NCI-H1436 treated with DMSO at 0.1 percent for 48 hours (cell line): ENCODE measurements around the gene KBTBD3.

Source experiments
- DNase-seq: peaks from one replicate; lab custom pipeline; 2025; lab: John Stamatoyannopoulos, UW

Gene KBTBD3, protein sequence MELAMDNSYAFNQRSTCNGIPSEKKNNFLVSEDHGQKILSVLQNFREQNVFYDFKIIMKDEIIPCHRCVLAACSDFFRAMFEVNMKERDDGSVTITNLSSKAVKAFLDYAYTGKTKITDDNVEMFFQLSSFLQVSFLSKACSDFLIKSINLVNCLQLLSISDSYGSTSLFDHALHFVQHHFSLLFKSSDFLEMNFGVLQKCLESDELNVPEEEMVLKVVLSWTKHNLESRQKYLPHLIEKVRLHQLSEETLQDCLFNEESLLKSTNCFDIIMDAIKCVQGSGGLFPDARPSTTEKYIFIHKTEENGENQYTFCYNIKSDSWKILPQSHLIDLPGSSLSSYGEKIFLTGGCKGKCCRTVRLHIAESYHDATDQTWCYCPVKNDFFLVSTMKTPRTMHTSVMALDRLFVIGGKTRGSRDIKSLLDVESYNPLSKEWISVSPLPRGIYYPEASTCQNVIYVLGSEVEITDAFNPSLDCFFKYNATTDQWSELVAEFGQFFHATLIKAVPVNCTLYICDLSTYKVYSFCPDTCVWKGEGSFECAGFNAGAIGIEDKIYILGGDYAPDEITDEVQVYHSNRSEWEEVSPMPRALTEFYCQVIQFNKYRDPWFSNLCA

DNA sequence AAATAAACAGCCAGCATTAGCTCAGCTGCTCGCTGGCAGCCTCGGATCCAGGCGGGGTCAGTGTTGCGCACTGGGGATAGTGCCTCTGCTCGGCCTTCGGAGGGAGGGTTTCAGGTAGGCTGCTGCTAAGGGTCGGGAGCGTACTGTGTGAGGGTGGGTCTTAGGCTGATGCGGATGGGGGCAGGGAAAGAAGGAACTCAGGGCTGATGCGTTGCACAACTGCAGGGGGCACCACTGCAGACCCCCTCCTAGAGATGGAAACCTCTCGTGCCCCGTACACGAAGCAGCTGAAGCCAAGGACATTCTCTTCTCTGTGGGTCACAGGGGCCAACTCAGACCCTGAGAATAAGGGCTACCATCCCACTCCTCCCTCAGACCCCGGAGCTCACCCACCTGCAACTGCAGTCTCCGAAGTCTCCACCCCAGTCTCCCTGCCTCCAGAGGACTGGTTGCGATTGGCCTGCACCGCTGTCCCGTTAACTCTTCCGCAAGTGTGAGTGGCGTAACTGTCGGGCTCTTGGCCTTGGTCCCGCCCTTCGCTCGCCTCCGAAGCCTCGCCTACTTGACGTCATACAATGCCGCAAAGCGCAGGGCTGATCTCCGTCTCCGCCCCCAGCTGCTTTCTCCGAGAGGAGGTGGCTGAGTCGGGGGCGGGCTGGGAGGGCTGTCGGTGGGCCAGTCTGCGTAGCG is at the start of gene KBTBD3:
Gene KBTBD3 (minus strand): TSS at position 429 of the 690 bp plus-strand sequence. CDS start 18,250 bp downstream, outside the sequence.
- DNase-seq = peak; percentile 92

DNA sequence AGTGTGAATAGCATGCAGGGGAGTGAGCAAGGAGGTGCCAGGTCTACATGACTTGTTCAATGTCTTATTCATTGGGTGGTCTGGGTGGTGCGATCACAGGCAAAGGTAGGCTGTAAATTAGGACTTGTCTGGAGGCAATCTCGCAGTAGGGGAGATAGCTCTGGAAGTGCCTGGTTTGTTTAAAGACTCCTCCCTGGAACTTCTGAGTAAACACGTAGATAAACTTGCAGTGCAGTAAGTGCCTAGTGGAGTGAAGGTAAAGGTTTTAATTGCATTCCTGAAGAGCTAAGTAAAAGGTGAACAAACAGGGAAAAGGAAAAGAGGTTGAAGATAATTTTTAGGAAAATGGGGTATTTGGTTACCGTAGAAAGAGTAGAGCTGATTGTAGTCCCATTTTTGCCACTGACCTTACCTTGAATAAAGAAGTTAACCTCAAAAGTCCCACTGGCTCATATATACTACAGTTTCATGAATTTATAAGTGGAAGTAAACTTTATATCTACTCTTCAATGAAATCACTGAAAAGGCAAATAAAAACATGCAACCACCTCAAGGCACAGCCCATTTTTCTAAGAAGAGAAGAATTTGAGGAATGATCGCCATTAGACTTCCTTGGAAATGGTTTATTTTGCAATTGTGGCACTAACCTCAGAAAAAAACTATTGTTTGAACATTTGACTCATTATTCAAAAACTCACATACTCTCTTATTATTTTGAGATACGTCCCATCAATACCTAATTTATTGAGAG is 44.6 kb upstream of the KBTBD3 start:
- no peak for DNase-seq

GRCh38 chr11:106105986-106106385 is 28.8 kb upstream of the KBTBD3 start:
- no peak for DNase-seq

DNA sequence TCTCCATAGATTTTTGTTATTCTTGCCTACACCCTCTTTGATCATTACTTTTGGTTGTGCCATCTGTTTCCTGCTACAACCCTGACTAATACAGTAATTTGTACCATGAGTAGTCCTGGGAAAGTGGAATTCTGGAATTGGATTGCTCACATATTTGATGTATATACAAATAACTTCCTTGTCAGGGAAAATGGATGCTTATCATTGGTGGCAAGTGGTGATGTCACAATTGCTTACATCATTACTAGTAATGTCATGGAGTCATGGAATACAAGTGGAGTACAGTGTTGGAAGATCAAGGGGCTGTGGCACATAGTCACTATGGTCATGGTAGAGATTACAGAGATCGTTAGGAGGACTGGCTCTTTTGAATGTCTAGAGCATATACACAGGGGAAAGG is 24.7 kb upstream of the KBTBD3 start:
- DNase-seq = no peak

DNA sequence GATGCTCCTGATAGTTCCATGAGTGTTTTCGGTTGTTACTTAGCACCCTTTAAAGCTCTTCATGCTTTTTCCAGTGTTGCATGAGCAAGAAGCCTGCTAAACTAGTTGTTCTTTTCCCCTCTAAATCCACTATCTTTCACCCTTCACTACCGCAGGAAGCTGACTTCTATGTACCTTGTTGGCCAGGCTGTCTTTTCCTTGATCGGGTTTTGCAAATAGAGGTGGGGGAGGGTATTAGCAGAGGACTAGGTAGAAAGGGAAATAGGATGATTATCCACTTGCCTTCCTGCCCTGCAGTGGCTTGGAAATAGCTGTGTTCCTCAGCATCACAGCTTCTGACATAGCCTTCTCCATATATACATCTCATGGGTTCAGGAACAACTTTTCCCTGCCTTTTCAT is 24.2 kb upstream of the KBTBD3 start:
- DNase-seq = no peak

DNA sequence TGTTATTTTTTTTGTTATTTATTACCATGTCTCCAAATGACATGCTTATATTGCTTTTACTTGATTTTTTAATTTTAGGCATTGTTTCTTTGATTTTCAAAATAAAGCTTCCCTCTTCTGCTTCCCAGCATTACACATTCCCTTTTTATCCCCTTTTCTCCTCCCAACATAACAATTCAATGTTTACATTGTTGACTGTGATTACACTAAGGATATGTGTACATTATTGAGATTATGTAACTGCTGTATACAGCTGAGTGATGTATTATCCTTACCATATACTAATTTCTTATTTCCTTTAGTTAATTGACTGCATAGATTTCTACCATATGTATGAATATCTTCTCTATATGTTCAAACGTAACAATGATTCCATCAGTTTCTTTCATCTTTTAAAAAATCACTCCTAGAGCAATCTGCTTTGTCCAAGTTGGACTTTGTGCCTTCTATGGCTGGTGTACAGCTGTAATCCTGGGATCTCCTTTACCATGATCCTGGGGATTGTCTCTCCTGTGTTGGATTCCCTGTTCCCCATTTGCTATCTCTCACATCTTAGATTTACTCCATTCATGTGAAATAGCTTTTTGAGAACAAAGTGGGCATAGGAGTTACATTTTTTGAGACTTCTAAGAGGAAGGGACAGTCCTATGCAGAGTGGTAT is 21.9 kb upstream of the KBTBD3 start:
- DNase-seq = no peak

- no peak for DNase-seq
Observed at GRCh38 chr11:106092446-106092845, 15.3 kb upstream of the KBTBD3 start.

GRCh38 chr11:106091480-106092123 is 14.5 kb upstream of the KBTBD3 start:
- DNase-seq = no peak

DNA sequence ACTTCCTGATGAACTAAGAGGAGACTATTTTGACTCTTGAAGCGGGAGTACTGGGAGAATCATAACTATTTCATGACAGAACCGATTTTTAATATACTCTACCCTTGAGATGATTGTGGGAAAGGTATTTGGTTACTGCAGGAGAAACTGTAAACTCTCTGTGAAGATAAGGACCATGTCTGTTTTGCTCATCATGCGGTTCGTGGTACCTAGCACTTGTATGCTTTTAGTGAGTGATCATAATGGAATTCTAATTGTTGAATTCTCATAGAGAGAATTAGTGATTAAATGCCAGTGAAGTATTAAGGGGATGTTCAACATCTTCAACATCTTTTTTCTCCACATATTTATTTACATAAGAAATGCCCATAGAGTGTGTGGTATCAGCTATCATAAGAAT is 11.7 kb upstream of the KBTBD3 start:
- DNase-seq = no peak

DNA sequence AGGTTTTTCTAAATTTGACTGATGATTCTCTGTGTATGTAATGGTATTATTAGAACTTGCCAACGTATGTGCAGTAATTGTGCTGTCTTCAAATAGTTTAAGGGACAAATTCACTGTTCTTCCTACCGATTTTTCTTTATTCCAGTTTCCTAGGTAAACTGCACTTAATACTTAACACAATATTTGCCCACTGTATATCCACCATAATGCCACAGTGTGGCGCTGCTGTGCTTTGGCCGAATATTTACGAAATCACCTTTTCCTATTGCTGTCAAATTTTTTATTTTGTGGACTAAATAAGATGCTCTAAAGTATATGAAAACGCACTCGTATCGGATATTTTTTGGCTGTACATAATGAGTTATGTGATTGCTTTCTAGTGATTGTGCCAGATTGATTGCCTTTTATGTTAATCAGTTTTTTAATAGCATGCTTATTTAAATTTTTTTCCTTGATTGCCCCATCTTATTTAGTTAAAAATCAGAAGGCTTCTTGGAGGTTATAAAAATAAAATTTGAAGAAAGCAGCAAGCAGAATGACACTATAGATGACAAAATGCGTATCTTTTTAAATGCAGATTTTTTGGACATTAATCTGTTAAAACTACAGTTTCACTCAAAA is 10.8 kb upstream of the KBTBD3 start:
- DNase-seq = no peak

- DNase-seq = no peak
Observed at GRCh38 chr11:106086850-106087249, 9.7 kb upstream of the KBTBD3 start.

GRCh38 chr11:106086135-106086534 is 9.0 kb upstream of the KBTBD3 start:
- no peak for DNase-seq

GRCh38 chr11:106082096-106082495 is 4.9 kb upstream of the KBTBD3 start:
- no peak for DNase-seq

GRCh38 chr11:106077609-106078455 is 685 bp upstream of the KBTBD3 start, which contains the start of gene AASDHPPT:
TSS of gene AASDHPPT (plus strand) at chr11:106077662. CDS start at chr11:106077711, 49 bp downstream.
- DNase-seq = no peak

DNA sequence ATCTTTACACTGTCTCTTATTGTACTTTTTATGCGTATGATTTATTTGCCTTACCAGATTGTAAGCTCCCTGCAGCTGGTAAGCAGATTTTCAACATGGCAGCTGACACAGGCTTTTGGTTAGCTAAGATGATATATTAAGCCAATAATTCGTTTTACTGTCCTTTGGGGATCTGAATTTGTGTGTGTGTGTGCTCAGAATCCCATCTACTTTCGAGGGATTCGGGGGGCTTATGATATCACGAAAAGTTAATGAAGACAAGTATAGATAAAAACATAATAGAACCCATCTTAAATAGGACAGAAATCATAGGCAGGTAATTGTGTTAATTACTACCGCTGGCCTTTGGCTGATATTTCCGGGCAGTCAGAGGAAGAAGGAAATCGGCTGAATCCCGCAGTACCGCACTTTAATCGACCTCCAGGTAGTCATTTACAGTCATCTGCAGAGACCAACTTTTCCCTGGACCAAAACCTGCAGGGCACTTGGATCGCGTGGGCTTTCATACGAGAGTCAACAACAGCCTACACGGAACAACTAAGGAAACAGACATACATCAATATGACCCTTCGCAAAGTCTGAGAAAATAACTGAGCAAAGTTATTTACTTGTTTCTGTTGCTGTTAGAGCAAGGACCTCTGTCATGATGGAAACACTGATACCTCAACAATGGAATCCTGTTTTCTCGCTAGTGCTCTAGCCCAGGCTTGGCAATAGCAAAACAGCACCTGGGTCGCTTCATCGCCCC is 802 bp downstream of the KBTBD3 start:
- DNase-seq = no peak

- DNase-seq = no peak
Observed at GRCh38 chr11:106072804-106073203, 4.3 kb downstream of the KBTBD3 start.

DNA sequence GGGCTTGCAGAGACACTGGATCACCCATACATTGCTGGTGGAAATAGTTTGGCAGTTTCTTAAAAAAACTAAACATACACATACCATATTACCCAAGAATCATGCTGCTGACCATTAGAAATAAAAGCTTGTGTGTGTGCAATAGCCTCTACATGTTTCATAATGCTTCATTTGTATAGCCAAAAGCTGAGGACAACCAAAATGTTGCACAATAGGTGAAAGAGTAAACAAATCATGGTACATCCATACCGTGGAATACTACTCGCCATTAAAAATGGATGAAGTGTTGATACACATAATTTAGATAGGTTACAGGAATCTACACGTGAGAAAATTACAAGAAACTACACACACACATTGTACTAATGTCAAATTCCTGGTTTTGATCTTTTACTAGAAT is 6.5 kb downstream of the KBTBD3 start:
- DNase-seq = no peak

- no peak for DNase-seq
Observed at GRCh38 chr11:106063009-106063408, 14.1 kb downstream of the KBTBD3 start.
